Lower lobe of right lung (tissue), 2 donors: ENCODE data around the gene COPS3. TPM values are rescaled to one million over a fixed set of nuclear protein-coding genes. Genes with fewer than 3 reads are reported as not detected.

Source experiments
- ATAC-seq, 2 donors: fragments of 200-7000 bp; cut with Tn5 transposase; one replicate each; pipeline ENCODE4 v1.9.1; 2020 to 2022; ENCODE audit warnings: mild to moderate bottlenecking in 2 of 2, moderate library complexity in 2 of 2
- DNase-seq: peaks from one replicate; pipeline ENCODE4 v3.0.0-alpha.2; 2020
- H3K27ac ChIP-seq: fragments of 200-600 bp; one replicate; pipeline ENCODE4 v1.8.0; 2022
- H3K27me3 ChIP-seq: fragments of 200-600 bp; one replicate; pipeline ENCODE4 v1.8.0; 2022; ENCODE audit warnings: low read depth
- H3K36me3 ChIP-seq: fragments of 200-600 bp; one replicate; pipeline ENCODE4 v1.8.0; 2022; ENCODE audit warnings: mild to moderate bottlenecking
- H3K4me1 ChIP-seq: fragments of 200-600 bp; one replicate; pipeline ENCODE4 v1.8.0; 2022
- H3K4me3 ChIP-seq: fragments of 200-600 bp; one replicate; pipeline ENCODE4 v1.8.0; 2022; ENCODE audit warnings: mild to moderate bottlenecking
- H3K9me3 ChIP-seq: fragments of 200-600 bp; one replicate; pipeline ENCODE4 v1.8.0; 2022
- CTCF ChIP-seq: fragments of 200-600 bp; IDR thresholded peaks from one replicate; pipeline ENCODE4 v1.8.0; 2022; ENCODE audit warnings: antibody characterized with exemption, mild to moderate bottlenecking
- intact Hi-C: fragments of 100-400 bp; cut with DNase I; formaldehyde crosslinking; loops from one replicate; pipeline ENCODE4 v1.11.0; 2022
- total RNA-seq: library from RNA; stranded (reverse); fragmentation: NEBNext Ultra II Directional; extraction: Animal tissue kit (Norgen Biotek cat#: 25700); gene quantifications from one replicate; pipeline ENCODE4 v1.2.1, GENCODE V29; 2021
- donor health status: DM: no; HTN: yes; CAD: no; lungs with severe emphysema.

Gene COPS3
- total RNA-seq, 1 donor from 2014 or later, result 50.1 TPM

- Histone ChIP-seq H3K36me3 (peaks cover 9% of the 10 kb centered on the region), H3K4me3 (no peak overlapping the region), H3K4me1 (peaks cover 31% of the 10 kb centered on the region), H3K27me3 (no peaks in the 10 kb centered on the region), H3K9me3 (no peaks in the 10 kb centered on the region), H3K27ac (peak overlapping the region; percentile 21)
- DNase-seq, result no peak
- no peak for ATAC-seq
- intact Hi-C loops, result no loop called here
- no peak for TF ChIP-seq CTCF
Measured at GRCh38 chr17:17201271-17201670, 79.8 kb downstream of the COPS3 start.

GRCh38 chr17:17200831-17201230, 80.2 kb downstream of the COPS3 start:
- no peak for ATAC-seq
- Histone ChIP-seq H3K27ac (peak overlapping the region; percentile 21), H3K4me3 (no peak overlapping the region), H3K4me1 (peaks cover 30% of the 10 kb centered on the region), H3K9me3 (no peaks in the 10 kb centered on the region), H3K27me3 (no peaks in the 10 kb centered on the region), H3K36me3 (peaks cover 9% of the 10 kb centered on the region)
- intact Hi-C loops, result no loop called here
- no peak for DNase-seq
- TF ChIP-seq CTCF, result no peak

DNA sequence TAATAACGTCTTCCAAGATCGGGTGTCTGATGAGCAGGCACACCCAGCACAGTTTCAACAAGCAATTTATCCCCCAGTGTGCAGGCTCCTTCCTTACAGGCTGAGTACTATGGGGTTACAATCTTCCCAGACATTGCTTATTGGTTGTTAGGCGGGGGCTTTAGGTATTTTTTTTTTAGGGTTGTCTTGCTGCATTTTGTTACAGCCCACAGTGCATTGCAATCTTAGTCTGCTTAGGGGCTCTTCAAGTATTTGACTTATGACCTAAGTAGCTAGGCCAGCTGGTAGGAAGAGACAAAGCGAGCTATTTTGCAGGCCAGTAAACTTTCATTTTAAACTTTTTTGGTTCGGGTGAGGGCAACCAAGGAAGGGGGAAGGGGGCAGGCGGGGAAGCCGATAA, 80.7 kb downstream of the COPS3 start:
- Histone ChIP-seq H3K4me3 (no peak overlapping the region), H3K36me3 (peaks cover 9% of the 10 kb centered on the region), H3K9me3 (no peaks in the 10 kb centered on the region), H3K4me1 (peaks cover 25% of the 10 kb centered on the region), H3K27me3 (no peaks in the 10 kb centered on the region), H3K27ac (peak overlapping the region; percentile 21)
- ATAC-seq (no peak), DNase-seq (no peak)
- TF ChIP-seq CTCF, result no peak
- intact Hi-C loops, result no loop called here

- Histone ChIP-seq H3K36me3 (peaks cover 9% of the 10 kb centered on the region), H3K4me1 (peaks cover 8% of the 10 kb centered on the region), H3K9me3 (no peaks in the 10 kb centered on the region), H3K27me3 (no peaks in the 10 kb centered on the region), H3K4me3 (no peak overlapping the region), H3K27ac (no peak overlapping the region)
- DNase-seq, result no peak
- no peak for ATAC-seq
- intact Hi-C loops, result no loop called here
- TF ChIP-seq CTCF, result no peak
Measured at GRCh38 chr17:17198281-17198680, 82.8 kb downstream of the COPS3 start.

- no peak for ATAC-seq
- intact Hi-C loops, result no loop called here
- TF ChIP-seq CTCF, result no peak
- DNase-seq, result no peak
- Histone ChIP-seq H3K9me3 (no peaks in the 10 kb centered on the region), H3K27ac (no peak overlapping the region), H3K4me3 (no peak overlapping the region), H3K27me3 (no peaks in the 10 kb centered on the region), H3K4me1 (peaks cover 11% of the 10 kb centered on the region), H3K36me3 (no peaks in the 10 kb centered on the region)
Measured at GRCh38 chr17:17196776-17197175, 84.3 kb downstream of the COPS3 start.

Other genes with a start within 250 kb of the COPS3 start
- 232 TPM for gene MPRIP, start 238.8 kb downstream of the COPS3 start, total RNA-seq
- gene PLD6, start 74.9 kb downstream of the COPS3 start, total RNA-seq, result 3.8 TPM
- gene FLCN, start 44.1 kb downstream of the COPS3 start, total RNA-seq, result 92.6 TPM
- 1.1 TPM for gene NT5M, start 22.1 kb upstream of the COPS3 start, total RNA-seq
- gene MED9, start 195.8 kb upstream of the COPS3 start, total RNA-seq, result 14.5 TPM
- 24.6 TPM for gene RASD1, start 215.1 kb upstream of the COPS3 start, total RNA-seq